H1 (cell line): ENCODE data around the gene CENPX. TPM values are rescaled to one million over a fixed set of nuclear protein-coding genes. Genes with fewer than 3 reads are reported as not detected.

Experiments used
- CTCF ChIA-PET: fragments of 300-600 bp; sonication (Branson Sonifier 250); formaldehyde crosslinking; loops from one replicate; lab custom pipeline; 2021; ENCODE audit not compliant: partially characterized antibody; lab: Charles Lee
- POLR2A ChIA-PET: fragments of 300-600 bp; sonication (Branson Sonifier 250); formaldehyde crosslinking; loops from one replicate; lab custom pipeline; 2021; ENCODE audit warnings: inconsistent platforms; ENCODE audit not compliant: partially characterized antibody; lab: Charles Lee
- DNase-seq, 2 experiments: peaks; one replicate each; pipeline versions ENCODE4 v3.0.0 to v3.0.0-alpha.2; 2010 to 2022; ENCODE audit warnings: low spot score in 2 of 2, low read depth in 1 of 2, mixed read lengths in 1 of 2
- FAIRE-seq: peaks from 2 replicates; lab custom pipeline; 2011; peaks lifted over from hg19 to GRCh38; lab: Jason Lieb, UNC
- H2AFZ ChIP-seq: 2 replicates; pipeline ENCODE4 v1.8.1; 2012; ENCODE audit warnings: low read length, inconsistent platforms
- H2AK5ac ChIP-seq: 2 replicates; pipeline ENCODE4 v1.6.1; 2013; ENCODE audit warnings: low read depth, low read length
- H2BK120ac ChIP-seq: replicated peaks from 2 replicates; pipeline ENCODE3; 2013; ENCODE audit warnings: low read depth, low read length, inconsistent platforms
- H2BK12ac ChIP-seq: 2 replicates; pipeline ENCODE4 v1.6.1; 2013; ENCODE audit warnings: low read depth, low read length
- H2BK15ac ChIP-seq: 2 replicates; pipeline ENCODE4 v1.6.1; 2013; ENCODE audit warnings: low read length
- H2BK20ac ChIP-seq: 2 replicates; pipeline ENCODE4 v1.6.1; 2013; ENCODE audit warnings: low read length
- H2BK5ac ChIP-seq: 2 replicates; pipeline ENCODE4 v1.6.1; 2013; ENCODE audit warnings: low read depth, low read length
- H3K14ac ChIP-seq: 2 replicates; pipeline ENCODE4 v1.6.1; 2013; ENCODE audit warnings: inconsistent platforms; ENCODE audit not compliant: insufficient read length
- H3K18ac ChIP-seq: 2 replicates; pipeline ENCODE4 v1.6.1; 2013; ENCODE audit warnings: low read length; ENCODE audit errors: extremely low read depth
- H3K23ac ChIP-seq: 2 replicates; pipeline ENCODE4 v1.6.1; 2013; ENCODE audit warnings: inconsistent platforms; ENCODE audit not compliant: insufficient read length
- H3K23me2 ChIP-seq: 2 replicates; pipeline ENCODE4 v1.6.1; 2013; ENCODE audit warnings: low read depth, low read length
- H3K27ac ChIP-seq: 2 replicates; pipeline ENCODE4 v1.6.1; 2011; ENCODE audit warnings: low read depth, low read length, inconsistent platforms
- H3K27me3 ChIP-seq, 4 experiments: replicated peaks in 1 of 4; 1 replicate in 1 of 4; 2 replicates in 3 of 4; pipeline versions ENCODE4 v1.6.1 to v1.8.1; 2011 to 2013; ENCODE audit warnings: low read length in 3 of 4, mild to moderate bottlenecking in 3 of 4, inconsistent platforms in 2 of 4, mixed read lengths in 2 of 4, moderate library complexity in 1 of 4; ENCODE audit not compliant: control insufficient read depth in 3 of 4, insufficient read depth in 3 of 4; ENCODE audit errors: extremely low read depth in 1 of 4
- H3K36me3 ChIP-seq, 4 experiments: 2 replicates each; pipeline versions ENCODE4 v1.6.1 to v1.8.1; 2011 to 2013; ENCODE audit warnings: mild to moderate bottlenecking in 4 of 4, low read length in 3 of 4, moderate library complexity in 2 of 4, control low read depth in 1 of 4, inconsistent platforms in 1 of 4; ENCODE audit not compliant: insufficient read depth in 4 of 4, control insufficient read depth in 2 of 4
- H3K4ac ChIP-seq: replicated peaks from 2 replicates; pipeline ENCODE3; 2013; ENCODE audit warnings: low read length, low read depth, mixed read lengths, inconsistent platforms; ENCODE audit not compliant: insufficient read length
- H3K4me1 ChIP-seq, 4 experiments: replicated peaks in 1 of 4; 1 replicate in 1 of 4; 2 replicates in 3 of 4; pipeline versions ENCODE4 v1.6.1 to v1.8.1; 2011 to 2013; ENCODE audit warnings: low read length in 3 of 4, inconsistent platforms in 2 of 4, mixed read lengths in 1 of 4; ENCODE audit not compliant: insufficient read depth in 4 of 4, control insufficient read depth in 3 of 4
- H3K4me2 ChIP-seq, 2 experiments: 2 replicates each; pipeline versions ENCODE4 v1.6.1 to v1.8.1; 2011 to 2013; ENCODE audit warnings: low read depth in 2 of 2, low read length in 2 of 2, control low read depth in 1 of 2, inconsistent platforms in 1 of 2, mild to moderate bottlenecking in 1 of 2; ENCODE audit not compliant: insufficient read depth in 1 of 2
- H3K4me3 ChIP-seq, 4 experiments: fragments of 200-600, 300-600 bp in 1 of 4; sonication (generic), shearing (Covaris generic), sonication (Bioruptor Twin) in 1 of 4; 2 replicates each; pipeline versions ENCODE4 v1.5.1 to v1.8.1; 2011 to 2016; ENCODE audit warnings: low read length in 4 of 4, low read depth in 3 of 4, control low read depth in 2 of 4, inconsistent platforms in 2 of 4, mild to moderate bottlenecking in 2 of 4, mixed read lengths in 1 of 4, moderate library complexity in 1 of 4; ENCODE audit not compliant: insufficient read depth in 2 of 4; ENCODE audit errors: extremely low read depth in 1 of 4
- H3K56ac ChIP-seq: replicated peaks from 2 replicates; pipeline ENCODE3; 2013; ENCODE audit warnings: low read depth, mild to moderate bottlenecking, mixed read lengths, low read length, inconsistent platforms; ENCODE audit not compliant: insufficient read length
- H3K79me1 ChIP-seq: 2 replicates; pipeline ENCODE4 v1.6.1; 2013; ENCODE audit warnings: low read depth, low read length, control low read depth
- H3K79me2 ChIP-seq, 2 experiments: 2 replicates each; pipeline versions ENCODE4 v1.6.1 to v1.8.1; 2012 to 2013; ENCODE audit warnings: low read length in 2 of 2, mild to moderate bottlenecking in 2 of 2, inconsistent platforms in 1 of 2; ENCODE audit not compliant: insufficient read depth in 2 of 2, control insufficient read depth in 1 of 2
- H3K9ac ChIP-seq, 4 experiments: replicated peaks in 1 of 4; 1 replicate in 1 of 4; 2 replicates in 3 of 4; pipeline versions ENCODE4 v1.6.1 to v1.8.1; 2011 to 2013; ENCODE audit warnings: low read depth in 3 of 4, low read length in 3 of 4, control low read depth in 2 of 4, mild to moderate bottlenecking in 2 of 4, moderate library complexity in 2 of 4, inconsistent platforms in 1 of 4; ENCODE audit errors: extremely low read depth in 1 of 4
- H3K9me3 ChIP-seq, 2 experiments: 2 replicates each; pipeline versions ENCODE4 v1.6.1 to v1.8.1; 2012 to 2013; ENCODE audit warnings: mild to moderate bottlenecking in 2 of 2, moderate library complexity in 2 of 2, control low read depth in 1 of 2, inconsistent platforms in 1 of 2, low read depth in 1 of 2, low read length in 1 of 2, mixed read lengths in 1 of 2; ENCODE audit not compliant: insufficient read depth in 2 of 2
- H4K20me1 ChIP-seq, 2 experiments: replicated peaks in 1 of 2; 2 replicates each; pipeline versions ENCODE3 to v1.8.1; 2011 to 2013; ENCODE audit warnings: inconsistent platforms in 2 of 2, low read length in 2 of 2, mild to moderate bottlenecking in 1 of 2; ENCODE audit not compliant: insufficient read depth in 2 of 2, control insufficient read depth in 1 of 2
- H4K5ac ChIP-seq: 2 replicates; pipeline ENCODE4 v1.6.1; 2013; ENCODE audit warnings: low read length, low read depth, mixed read lengths, inconsistent platforms; ENCODE audit not compliant: insufficient read length
- H4K8ac ChIP-seq: 2 replicates; pipeline ENCODE4 v1.8.0; 2013; ENCODE audit warnings: mild to moderate bottlenecking, moderate library complexity, low read length, inconsistent platforms; ENCODE audit not compliant: insufficient read depth; ENCODE audit errors: extremely low read depth
- H4K91ac ChIP-seq: replicated peaks from 2 replicates; pipeline ENCODE3; 2013; ENCODE audit warnings: low read length, mixed read lengths, inconsistent platforms; ENCODE audit not compliant: insufficient read length
- CBX5 ChIP-seq: fragments of 300-800, 300-1000 bp; sonication (generic); IDR thresholded peaks from 2 replicates; pipeline ENCODE4 v1.7.1; 2016; ENCODE audit warnings: antibody characterized with exemption, low read length, low read depth
- CTBP2 ChIP-seq: IDR thresholded peaks from 2 replicates; pipeline ENCODE4 v1.7.0; 2011; ENCODE audit warnings: borderline replicate concordance, mild to moderate bottlenecking, moderate library complexity, mixed read lengths, low read length; ENCODE audit not compliant: insufficient read depth, insufficient read length
- EP300 ChIP-seq, 2 experiments: IDR thresholded peaks; 1 replicate in 1 of 2; 2 replicates in 1 of 2; pipeline ENCODE4 v1.6.1; 2011 to 2012; ENCODE audit warnings: low read depth in 2 of 2, low read length in 2 of 2, mild to moderate bottlenecking in 2 of 2, borderline replicate concordance in 1 of 2, inconsistent platforms in 1 of 2, moderate library complexity in 1 of 2
- NRF1 ChIP-seq: IDR thresholded peaks from 2 replicates; pipeline ENCODE4 v1.6.1; 2011; ENCODE audit warnings: mild to moderate bottlenecking, low read depth, low read length, improper control_type of control experiment
- POLR2AphosphoS5 ChIP-seq: IDR thresholded peaks from 2 replicates; pipeline ENCODE4 v1.6.1; 2011; ENCODE audit warnings: low read depth, low read length
- SIN3A ChIP-seq, 2 experiments: IDR thresholded peaks in 1 of 2; conservative IDR thresholded peaks in 1 of 2; 2 replicates each; pipeline ENCODE4 v1.6.1; 2011 to 2012; ENCODE audit warnings: low read length in 2 of 2, improper control_type of control experiment in 1 of 2, low read depth in 1 of 2, mild to moderate bottlenecking in 1 of 2
- TAF1 ChIP-seq: IDR thresholded peaks from 2 replicates; pipeline ENCODE4 v1.6.1; 2011; ENCODE audit warnings: mild to moderate bottlenecking, low read depth, low read length
- WGBS, 2 experiments: shearing (Covaris generic) in 1 of 2; methylation state at CpG; one replicate each; pipeline versions ENCODE4 v1.1.6 to v1.1.7; 2013 to 2015; ENCODE audit warnings: low lambda C conversion rate in 2 of 2, mixed read lengths in 2 of 2, inconsistent platforms in 1 of 2, low coverage in 1 of 2, missing lambda C conversion rate in 1 of 2; ENCODE audit not compliant: insufficient replicate concordance in 2 of 2, insufficient coverage in 1 of 2, insufficient read length in 1 of 2; ENCODE audit errors: extremely low coverage in 1 of 2, missing lambda C conversion rate in 1 of 2; 5-methylcytosine and 5-hydroxymethylcytosine counted together
- polyA plus RNA-seq, 7 experiments: library from polyadenylated mRNA; depleted of rRNA in 3 of 7; stranded (reverse) in 5 of 7; unstranded in 2 of 7; fragments of >200 nt in 5 of 7; fragments of 200-250 nt in 2 of 7; gene quantifications; 1 replicate in 5 of 7; 2 replicates in 1 of 7; 4 replicates in 1 of 7; pipeline versions ENCODE4 v1.2.1 to v1.2.3, GENCODE V29; 2011 to 2013; ENCODE audit warnings: missing spikeins in 2 of 7, mixed read lengths in 2 of 7
- total RNA-seq: library from RNA; stranded (reverse); fragmentation: NEBNext Ultra II Directional; extraction: Animal tissue kit (Norgen Biotek cat#: 25700); gene quantifications from 2 replicates; pipeline ENCODE4 v1.2.1, GENCODE V29; 2021
- TF ChIP-seq, protein P1 (sequence below): IDR thresholded peaks from 2 replicates; pipeline ENCODE4 v1.6.1; 2012; ENCODE audit warnings: inconsistent platforms

Gene CENPX
- total and polyA plus RNA-seq, 2 of the 8 experiments (the other 6 are each of a cell fraction or from before 2014, with no cell fraction given): 116 to 122 TPM

GRCh38 chr17:81978524-81979298, 44.0 kb downstream of the CENPX start:
- H3K4me1 ChIP-seq: peaks cover 0 to 7% (median 6%) of the 10 kb centered on the region in 4 experiments; a peak in 5 of 7 replicates
- ChIA-PET POLR2A (interaction anchor here (0.6 to 5.8 kb wide), 18 partner anchors 11 to 620 kb away, joined by 3 to 40 read pairs (median 4); partner anchors contain the start of genes CENPX and LRRC45), CTCF (interaction anchor here (0.8 to 1.4 kb wide), 3 partner anchors 12 to 41 kb away, joined by 3 to 5 read pairs (median 3); no protein-coding TSS in a partner anchor)
- no peak overlapping the region for H2AFZ ChIP-seq
- H3K23me2 ChIP-seq: peaks cover 9% of the 10 kb centered on the region; the same call in 1 of the 2 replicates
- no peak overlapping the region for H3K9ac ChIP-seq
- H3K18ac ChIP-seq: no peak overlapping the region
- H3K27ac ChIP-seq: no peak overlapping the region
- peaks cover 0 to 19% (median 12%) of the 10 kb centered on the region in 4 experiments; a peak in 5 of 7 replicates for H3K27me3 ChIP-seq
- peak overlapping the region; percentile 98 for H3K4ac ChIP-seq
- H3K79me2 ChIP-seq: 0 out of 4 replicates have a peak, but pooled peaks cover 0 to 4% of the 10 kb centered on the region in 2 experiments
- no peak overlapping the region for H3K23ac ChIP-seq
- peaks cover 0 to 6% (median 3%) of the 10 kb centered on the region in 4 experiments; a peak in 3 of 8 replicates for H3K36me3 ChIP-seq
- peak overlapping the region; percentile 75; the same call in 1 of the 2 replicates for H2AK5ac ChIP-seq
- peak overlapping the region; percentile 62 to 88 (median 82); a peak in 5 of 8 replicates for H3K4me3 ChIP-seq
- H3K56ac ChIP-seq: no peak overlapping the region
- H2BK120ac ChIP-seq: no peak overlapping the region
- no peaks in the 10 kb centered on the region for H4K20me1 ChIP-seq
- WGBS, 2 experiments: 90% methylated on average over 25 of the region's 27 CpGs; no CpG with 5 or more reads in 1 of the 2 experiments
- H3K14ac ChIP-seq: no peak overlapping the region
- TF ChIP-seq, protein P1, sequence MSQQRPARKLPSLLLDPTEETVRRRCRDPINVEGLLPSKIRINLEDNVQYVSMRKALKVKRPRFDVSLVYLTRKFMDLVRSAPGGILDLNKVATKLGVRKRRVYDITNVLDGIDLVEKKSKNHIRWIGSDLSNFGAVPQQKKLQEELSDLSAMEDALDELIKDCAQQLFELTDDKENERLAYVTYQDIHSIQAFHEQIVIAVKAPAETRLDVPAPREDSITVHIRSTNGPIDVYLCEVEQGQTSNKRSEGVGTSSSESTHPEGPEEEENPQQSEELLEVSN: no peak
- TF ChIP-seq NRF1 (no peak), TAF1 (no peak), SIN3A (conservative IDR thresholded peaks at IDR 0.05 in 1 of 2, IDR thresholded peaks at IDR 0.05 in 1 of 2; ENCODE audit: low read depth in 1 of 2, low read length in 2 of 2) (no peak), CBX5 (no peak), CTBP2 (no peak), POLR2AphosphoS5 (no peak), EP300 (IDR thresholded peaks at IDR 0.05; ENCODE audit: borderline replicate concordance in 1 of 2, low read depth in 2 of 2, low read length in 2 of 2) (no peak)
- peak overlapping the region; percentile 53; the same call in 1 of the 2 replicates for H2BK12ac ChIP-seq
- H3K79me1 ChIP-seq: peaks cover 3% of the 10 kb centered on the region; the same call in 1 of the 2 replicates
- H4K5ac ChIP-seq: no peak overlapping the region
- no peak for DNase-seq
- no peak for FAIRE-seq
- peak overlapping the region; percentile 47 to 84; a peak in 2 of 4 replicates for H3K4me2 ChIP-seq
- peak overlapping the region; percentile 7; the same call in 1 of the 2 replicates for H2BK5ac ChIP-seq
- H2BK15ac ChIP-seq: no peak overlapping the region; the same call in 1 of the 2 replicates
- H2BK20ac ChIP-seq: no peak overlapping the region
- no peak overlapping the region for H4K91ac ChIP-seq
- H3K9me3 ChIP-seq: no peaks in the 10 kb centered on the region
- peak overlapping the region; percentile 48; the same call in 1 of the 2 replicates for H4K8ac ChIP-seq
